NK-92 treated with Interleukin-12 subunit alpha and Interleukin-12 subunit beta, amount 100 ng/mL, for 24 hours (cell line): Measurements from ENCODE around the gene PLAGL2.

ENCODE experiments used
- DNase-seq: peaks from one replicate; lab custom pipeline; 2025; lab: John Stamatoyannopoulos, UW

The PLAGL2 gene

DNA sequence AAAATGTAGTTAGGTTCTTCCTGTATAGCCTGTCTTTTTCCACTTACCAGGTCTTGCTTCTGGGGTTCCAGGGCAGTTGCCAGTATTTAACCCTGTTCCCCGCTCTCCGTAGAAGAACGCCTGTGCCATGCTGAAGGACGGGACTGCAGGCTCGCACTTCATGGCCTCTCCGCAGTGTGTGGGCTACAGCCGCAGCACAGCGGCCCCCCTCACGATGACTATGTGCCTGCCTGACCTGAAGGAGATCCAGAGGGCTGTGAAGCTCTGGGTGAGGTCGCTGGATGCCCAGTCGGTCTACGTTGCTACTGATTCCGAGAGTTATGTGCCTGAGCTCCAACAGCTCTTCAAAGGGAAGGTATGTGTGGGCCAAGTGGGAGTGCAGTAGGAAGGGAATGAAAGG, 23.2 kb upstream of the PLAGL2 start:
- no peak for DNase-seq

DNA sequence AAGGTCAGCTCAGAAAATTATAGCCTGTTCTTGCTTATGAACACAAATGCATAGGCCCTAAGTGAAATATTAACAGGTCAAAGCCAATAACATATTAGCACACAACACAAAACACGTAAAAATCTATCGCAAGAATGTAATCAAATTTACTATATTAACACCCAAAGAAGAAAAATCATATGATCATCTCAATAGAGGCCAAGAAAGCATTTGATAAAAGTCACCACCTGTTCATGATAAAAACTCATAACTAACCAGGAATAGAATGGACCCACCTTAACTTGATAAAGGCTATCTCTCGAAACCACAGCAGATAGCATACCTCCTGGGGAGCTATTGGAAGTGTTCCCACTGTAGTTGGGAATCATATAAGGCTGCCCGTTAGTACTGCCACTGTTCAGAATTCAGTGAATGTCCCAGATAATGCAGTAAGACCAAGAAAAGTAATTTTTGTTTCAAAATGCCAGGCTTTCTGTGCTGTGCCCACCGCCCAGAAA, 21.8 kb upstream of the PLAGL2 start:
- DNase-seq: no peak

DNA sequence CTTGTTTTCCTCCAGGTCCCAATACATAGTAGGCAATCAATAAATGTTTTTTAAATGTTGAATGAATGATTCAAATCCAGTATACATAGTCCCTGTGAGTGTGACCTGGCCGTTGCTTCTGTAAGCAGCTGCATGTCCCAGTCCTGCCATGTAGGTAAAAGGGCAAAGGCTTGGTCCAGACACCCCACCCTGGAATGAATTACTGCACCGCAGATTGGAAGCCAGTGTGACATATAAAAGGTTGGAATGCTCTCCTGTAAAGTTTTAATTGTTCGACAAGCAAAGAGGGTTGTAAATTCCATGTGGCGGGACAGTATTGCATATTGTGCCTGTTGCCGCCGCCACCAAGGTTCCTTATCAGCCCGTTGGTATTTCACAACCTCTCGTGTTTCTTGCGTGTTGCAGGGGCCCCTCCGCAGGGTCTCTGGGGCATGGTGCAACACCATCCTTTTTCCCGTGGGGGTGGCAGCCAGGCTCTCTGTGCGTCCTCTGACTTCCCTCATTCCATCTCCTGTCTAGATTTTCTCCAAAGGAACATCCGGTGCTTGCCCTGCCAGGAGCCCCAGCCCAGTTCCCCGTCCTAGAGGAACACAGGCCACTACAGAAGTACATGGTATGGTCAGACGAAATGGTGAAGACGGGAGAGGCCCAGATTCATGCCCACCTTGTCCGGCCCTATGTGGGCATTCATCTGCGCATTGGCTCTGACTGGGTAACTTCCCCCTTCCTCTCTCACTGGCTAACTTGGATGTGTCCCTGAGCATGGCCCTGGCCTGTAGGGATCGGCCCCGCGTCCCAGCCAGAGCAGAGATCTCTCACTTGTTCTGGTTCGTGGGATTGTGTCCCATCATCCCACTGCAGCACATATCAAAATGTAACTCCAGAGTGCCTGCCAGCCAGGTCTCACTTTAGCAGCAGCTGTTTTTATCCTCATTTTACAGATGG, 20.5 kb upstream of the PLAGL2 start:
- no peak for DNase-seq

DNA sequence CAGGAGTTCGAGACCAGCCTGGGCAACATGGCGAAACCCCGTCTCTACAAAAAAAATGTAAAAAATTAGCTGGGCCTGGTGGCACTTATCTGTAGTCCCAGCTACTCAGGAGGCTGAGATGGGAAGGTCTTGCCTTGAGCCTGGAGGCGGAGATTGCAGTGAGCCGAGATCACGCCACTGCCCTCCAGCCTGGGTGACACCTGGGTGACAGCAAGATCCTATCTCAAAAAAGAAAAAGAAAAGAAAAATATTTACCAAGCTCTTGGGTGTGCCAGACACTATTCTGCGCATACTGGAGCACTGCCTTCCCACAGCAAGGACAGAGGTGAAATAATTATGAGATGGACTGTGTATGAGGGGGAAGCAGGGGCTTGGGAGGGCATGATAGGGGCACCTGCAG, 19.8 kb upstream of the PLAGL2 start:
- DNase-seq: no peak

DNA sequence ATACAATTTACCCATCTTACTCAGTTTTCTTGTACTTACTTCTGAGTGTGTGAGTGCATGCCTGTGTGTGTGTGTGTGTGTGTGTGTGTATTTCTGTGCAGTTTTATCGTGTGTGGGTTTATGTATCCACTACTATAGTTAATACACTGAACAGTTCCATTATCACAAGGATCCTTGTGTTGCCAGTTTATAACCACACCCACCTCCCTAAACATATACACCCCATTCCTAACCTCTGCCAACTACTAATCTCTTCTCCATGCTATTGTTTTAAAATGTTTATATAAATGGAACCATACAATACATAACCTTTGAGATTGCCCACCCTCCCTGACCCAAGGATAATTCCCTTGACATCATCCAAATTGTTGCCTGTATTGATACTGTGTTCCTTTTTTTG, 18.8 kb upstream of the PLAGL2 start:
- no peak for DNase-seq

DNA sequence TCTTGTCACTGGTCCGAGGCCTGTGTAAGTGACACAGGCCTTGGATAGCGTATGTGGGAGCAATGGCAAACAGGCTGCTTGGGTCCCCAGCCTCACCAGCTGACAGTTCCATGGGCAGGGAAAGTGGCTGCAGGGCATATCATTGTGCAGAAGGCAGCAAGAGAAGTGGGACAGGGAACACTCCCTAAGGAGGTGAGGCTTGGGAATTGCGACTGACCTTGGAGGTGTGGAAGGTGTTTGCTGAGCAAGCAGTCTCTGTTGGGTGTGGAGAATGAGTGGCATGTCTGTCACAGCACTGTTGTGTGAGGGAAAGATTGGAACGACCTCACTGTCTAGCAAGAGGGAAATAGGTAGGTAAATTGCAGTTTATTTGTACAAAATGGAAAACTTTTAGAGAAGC, 16.9 kb upstream of the PLAGL2 start:
- no peak for DNase-seq

DNA sequence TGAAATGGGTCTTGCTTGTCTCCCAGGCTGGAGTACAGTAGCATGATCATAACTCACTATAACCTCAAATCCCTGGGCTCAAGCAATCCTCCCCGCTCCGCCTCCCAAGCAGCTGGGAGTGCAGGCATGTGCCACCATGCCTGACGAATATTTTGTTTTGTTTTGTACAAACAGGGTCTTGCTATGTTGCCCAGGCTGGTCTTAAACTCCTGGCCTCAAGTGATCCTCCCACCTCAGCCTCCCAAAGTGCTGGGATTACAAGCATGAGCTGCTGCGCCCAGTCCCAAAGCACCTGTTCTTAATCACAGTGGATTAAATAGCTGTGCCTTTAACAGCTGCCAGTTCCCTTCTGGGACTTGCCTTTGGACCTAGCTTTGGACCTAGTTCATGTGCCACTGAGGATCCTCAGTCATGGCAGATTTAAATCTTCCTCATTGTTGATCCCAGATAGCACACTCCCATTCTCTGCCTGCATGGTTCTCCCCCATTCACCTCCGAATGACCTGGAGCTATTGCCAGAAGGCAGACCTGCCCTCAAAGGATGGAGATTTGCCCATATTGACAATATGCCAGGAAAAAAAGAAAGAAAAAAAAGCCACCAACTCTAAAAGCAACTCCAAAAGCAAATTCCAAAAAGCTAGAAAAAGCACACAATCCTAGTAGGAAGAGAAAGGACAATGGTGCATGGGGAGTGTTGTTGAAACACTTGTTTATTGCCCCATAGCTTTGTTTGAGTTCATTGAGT, 10.8 kb upstream of the PLAGL2 start:
- DNase-seq: no peak

DNA sequence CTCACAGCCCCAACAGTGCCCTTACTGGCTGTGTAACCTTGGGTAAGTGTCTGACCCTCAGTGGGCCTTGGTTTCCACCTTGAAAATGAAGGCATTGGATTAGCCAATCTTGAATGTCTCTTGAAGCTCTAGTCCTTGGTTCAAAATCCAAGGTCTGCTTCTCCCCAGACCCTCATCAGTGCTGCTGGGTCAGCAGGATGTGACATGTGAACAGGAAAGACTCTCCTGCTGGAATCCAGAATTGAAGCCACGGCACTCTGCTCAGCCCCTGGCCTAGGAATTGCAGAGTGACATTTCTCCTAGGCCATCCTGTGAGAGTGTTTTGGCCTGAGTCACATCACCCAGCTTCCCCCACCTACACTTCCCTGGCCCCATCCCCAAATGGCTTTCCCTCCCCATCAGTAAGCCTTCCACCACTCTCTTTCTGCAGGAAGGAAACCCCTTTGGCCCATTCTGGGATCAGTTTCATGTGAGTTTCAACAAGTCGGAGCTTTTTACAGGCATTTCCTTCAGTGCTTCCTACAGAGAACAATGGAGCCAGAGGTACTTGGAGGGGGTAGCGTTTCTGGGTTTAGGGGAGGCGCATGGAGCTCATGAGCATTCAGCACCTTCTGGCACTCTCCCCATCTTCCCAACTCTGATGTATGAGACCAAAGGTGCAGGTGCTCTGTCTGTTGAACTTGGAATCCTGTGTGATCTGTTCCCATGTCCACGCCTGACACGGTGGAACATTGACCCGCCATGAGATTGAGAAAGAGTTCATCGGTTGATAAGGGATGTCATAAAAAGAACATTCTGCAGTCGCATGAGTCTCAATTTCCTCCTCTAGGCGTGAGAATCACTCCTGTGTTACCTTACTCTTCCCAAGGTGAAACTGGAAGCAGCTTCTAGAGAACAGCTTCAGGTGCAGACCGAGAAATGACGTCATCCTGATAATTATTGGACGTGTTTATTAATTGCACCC, 8.9 kb upstream of the PLAGL2 start:
- DNase-seq: no peak

DNA sequence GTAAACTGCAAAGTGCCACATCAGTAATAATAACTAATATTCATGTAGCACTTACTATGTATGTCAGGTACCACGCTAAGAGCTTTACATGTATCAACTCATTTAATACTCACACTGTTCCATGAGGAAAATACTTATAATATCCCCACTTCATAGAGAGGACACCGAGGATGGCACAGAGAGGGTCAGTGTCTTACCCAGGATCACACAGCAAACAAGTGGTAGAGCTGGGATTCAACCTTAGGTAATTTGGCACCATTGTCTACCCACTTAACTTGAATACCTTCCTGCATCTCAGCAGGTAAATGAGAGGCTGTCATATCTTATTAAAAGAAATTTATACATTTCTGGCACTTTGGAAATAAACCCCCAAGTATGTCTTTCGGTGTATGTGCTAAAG, 8.2 kb upstream of the PLAGL2 start:
- no peak for DNase-seq

DNA sequence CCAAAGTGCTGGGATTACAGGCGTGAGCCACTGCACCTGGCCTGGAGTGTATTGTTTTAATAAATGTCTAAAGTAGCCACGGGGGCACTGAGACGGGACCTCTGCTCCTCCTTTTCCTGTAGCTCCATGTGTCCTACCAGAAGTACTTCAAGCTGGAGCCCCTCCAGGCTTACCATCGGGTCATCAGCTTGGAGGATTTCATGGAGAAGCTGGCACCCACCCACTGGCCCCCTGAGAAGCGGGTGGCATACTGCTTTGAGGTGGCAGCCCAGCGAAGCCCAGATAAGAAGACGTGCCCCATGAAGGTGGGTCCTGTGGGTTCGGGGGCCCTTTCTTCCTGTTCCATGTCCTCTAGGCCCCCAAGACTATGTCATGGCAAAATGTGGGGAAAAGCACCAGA, 7.6 kb upstream of the PLAGL2 start:
- no peak for DNase-seq

DNA sequence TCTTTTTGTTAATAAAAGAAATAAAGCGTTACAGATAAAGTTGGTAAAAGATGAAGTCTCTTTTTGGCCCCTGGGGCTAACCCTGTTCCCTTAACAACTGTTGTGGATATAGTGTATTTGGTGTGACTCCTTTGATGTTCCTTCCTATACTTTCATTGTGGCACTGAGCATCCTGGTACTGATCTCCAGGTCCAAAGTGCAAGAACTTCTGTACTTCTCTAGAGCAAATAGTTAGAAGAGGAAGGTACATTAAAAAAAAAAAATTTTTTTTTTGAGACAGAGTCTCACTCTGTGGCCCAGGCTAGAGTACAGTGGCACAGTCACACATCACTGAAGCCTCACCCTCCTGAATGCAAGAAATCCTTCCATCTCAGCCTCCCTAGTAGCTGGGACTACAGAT, 6.3 kb upstream of the PLAGL2 start:
- DNase-seq: no peak

DNA sequence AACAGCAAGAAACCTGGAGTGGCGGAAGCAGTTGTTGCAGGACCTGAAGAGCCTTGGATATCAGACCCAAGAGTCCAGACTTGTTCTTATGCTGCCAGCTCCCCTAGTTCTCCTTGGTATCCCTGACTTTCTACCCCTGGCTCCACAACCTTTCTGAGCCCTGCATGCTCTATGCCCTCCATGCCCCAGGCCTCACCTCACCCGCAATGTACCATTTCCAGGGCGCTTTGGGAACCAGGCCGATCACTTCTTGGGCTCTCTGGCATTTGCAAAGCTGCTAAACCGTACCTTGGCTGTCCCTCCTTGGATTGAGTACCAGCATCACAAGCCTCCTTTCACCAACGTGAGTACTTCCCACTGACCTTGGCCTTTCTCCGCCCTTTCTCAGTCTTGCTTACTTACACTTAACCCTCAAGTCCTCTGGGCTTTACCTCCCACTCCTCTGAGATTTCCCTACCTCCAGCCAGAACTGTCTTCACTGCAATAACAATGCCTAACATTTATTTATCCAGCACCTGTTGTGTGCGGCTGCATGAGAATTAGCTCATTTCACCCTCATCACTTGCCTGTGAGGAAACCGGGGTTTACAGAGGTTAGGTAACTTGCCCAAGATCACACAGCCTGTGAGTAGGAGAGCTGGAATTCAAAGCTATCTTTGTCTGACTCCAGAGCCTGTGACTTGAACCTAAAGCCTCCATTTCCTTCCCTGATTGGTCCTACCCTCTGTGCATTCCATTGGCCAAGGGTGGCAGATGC, 2.5 kb upstream of the PLAGL2 start:
- DNase-seq: no peak

DNA sequence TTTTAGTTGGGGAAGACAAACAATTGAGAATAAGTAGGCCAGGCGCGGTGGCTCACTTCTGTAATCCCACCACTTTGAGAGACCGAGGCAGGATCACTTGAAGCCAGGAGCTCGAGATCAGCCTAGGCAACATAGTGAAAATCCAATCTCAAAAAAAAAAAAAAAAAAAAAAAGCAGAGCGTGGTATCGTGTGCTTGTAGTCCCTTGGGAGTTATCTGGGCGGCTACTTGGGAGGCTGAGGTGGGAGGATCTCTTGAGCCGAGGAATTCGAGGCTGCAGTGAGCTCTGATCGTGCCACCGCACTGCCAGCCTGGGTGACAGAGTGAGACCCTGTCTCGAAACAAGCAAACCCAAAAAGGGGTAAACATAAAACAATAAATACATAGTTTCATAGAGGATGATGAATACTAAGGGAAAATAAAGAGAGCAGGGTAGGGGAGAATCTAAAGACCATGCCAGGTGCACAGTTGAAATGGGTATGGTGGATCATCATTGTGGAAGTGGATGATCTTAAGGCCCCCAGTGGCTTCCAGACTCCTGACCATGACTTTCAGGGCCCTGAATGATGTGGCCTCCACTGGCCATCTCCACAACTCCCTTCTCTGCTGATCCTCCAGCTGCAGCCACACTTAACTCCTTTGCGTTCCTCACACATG, 1.1 kb upstream of the PLAGL2 start:
- DNase-seq: no peak

DNA sequence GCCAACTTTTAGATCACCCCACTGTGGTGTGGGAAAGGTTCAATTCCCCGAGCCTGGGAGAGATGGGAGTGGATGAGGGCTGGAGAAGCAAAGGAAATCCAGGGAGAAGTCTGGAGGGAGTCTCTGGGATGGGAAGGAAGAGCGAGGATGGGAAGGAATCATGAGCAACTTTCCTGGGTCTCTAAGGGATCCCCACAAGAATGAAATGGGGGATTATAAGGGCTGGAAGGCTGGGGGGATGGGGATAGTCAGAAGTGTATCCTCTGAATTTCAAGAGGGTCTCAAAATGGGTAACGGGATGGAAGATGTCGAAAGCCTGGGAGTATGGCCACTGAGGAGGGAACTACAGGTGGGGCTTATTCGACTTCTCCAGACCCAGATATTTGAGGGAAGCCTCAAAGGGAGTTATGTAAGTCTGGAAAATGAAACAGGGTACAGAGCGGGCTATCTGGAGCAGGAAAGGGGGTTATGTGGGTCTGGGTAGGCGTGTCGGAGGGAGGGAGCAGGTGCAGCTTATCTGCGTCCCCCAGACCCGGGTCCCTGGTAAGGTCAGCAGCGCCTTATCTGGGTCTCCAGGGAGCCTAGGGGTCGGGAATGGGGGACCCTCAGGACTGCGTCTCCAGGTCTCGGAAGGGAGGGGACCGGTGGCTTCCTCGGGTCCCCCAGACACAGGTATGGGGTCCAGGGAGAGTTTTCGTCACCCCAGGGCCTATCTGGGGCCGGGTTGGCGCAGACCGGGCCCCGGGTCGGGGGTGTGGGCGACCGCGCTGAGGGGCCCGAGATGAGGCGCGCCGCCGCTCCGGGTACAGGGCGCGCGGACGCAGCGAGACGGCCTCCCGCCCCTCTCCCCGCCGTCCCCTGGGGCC, 550 bp downstream of the PLAGL2 start:
- no peak for DNase-seq

DNA sequence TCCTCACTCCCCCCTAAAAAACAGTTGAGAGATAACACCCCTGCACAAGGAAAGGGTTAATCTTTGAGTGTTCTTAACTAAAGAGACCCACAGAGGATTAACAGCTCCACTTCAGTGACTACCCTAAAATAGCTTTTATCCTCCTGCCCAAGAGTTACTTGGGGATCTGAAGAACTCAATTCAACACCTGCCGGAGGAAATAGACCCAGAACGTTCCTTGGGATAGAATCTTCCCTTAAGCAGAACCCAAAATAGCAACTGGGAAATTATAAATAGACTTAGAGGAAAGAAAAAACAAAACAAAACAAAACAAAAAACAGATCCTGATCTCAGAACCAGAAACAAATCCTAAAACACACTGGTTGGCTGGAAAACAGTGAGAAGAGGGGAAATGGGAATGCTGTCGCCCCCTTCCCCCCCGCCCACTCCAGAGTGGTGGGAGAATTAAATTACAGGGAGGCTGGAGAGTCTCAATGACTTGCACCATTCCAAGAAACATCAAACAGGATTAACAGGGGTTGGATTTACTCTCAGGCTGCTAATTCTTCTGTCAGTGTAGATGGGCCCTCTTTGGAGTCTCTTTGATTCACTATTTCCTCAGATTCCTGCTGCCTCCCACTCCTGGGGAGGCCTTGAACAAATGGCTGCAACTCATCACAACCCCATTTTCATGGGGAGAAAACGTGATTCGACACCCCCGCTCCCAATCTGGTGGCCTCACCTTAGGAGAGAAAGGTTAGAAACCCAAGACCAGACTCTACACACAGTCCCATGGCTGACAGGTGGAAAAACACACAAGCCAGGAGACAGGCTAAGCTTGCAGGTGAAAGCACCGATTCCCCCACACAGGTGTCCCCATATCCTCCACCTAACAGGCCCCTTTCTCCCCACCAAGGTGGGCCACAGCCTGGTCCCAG, 1.4 kb downstream of the PLAGL2 start:
- no peak for DNase-seq

DNA sequence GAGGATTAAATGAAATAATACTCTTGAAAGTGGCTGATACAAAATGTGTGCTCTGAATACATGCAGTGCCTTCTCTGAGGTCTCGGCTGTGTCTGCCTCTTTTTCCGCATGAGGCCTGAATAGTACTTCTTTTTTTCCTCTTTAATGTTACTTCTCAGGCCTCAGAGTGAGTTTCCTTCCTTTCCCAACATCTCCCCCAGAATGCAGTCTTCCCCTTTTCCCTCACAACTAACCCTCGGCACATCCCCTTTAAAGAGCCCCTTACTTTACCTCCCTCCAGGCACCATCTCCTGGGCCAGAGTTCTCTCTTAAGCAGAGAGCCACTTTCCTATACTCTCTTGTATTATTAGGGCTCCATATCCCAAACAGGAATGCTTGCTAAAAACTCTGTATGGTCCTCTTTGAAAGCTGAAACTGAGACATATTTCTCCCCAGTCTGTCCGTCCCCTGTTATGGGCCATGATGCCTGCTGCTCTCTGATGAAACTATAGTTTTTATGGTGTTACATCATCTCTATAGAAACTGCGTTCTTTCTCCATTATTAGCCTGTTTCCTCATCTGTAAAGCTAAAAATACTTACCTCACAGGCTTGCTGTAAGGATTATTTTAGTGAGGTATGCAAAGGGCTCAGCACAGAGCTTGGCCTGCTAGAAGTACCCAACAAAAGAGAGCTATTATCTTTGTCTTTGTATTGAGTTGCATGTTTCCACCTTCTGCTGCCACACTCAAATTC, 2.3 kb downstream of the PLAGL2 start:
- DNase-seq: no peak

DNA sequence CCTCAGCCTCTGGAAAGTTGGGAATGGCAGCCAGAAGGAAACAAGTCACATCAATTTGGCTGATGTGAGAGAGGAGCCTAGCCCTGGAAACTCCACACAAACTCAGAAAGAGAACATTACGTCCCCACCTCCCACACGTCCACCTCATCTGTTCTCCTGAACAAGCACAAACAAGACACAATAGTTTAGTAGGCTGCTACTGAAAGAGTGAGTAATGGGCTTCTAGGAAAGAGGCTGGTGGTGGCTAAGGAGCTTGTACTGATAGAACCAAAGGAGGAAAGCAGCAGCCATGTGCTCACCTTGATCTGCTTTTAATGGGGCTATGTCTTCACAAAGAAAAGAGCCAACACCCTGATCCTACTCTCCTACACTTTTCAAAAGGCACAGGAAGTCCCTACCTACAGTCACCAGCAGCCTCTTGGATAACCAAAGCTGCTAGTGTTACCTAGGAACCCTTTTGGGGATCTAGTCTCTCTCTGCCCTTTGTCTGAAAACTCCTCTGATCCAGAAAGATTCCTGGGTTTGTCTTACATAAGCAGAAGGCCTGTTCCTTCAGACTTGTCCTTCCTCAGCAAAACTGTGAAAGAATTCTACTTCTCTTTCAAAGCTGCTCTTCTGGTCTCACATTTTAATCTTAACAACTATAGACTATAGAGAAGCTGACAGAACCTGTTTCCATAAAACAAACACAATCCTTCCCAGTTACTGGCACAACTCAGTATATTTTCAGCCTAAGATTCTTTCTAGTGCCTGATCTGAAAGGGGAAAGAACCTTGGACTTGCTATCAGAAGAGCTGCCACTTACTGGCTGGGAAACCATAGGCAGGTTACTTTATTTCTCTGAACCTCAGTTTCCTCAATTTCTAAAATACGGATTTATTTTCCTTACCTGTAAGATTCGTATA, 3.1 kb downstream of the PLAGL2 start:
- no peak for DNase-seq
